ENCODE data around the gene EDIL3. TPM values are rescaled to one million over a fixed set of nuclear protein-coding genes. Genes with fewer than 3 reads are reported as not detected.

Gene EDIL3
- total and polyA plus RNA-seq, 9 of the 15 experiments (the other 6 are each of a cell fraction or from before 2014, with no cell fraction given), result 0.09 TPM; not detected in 8

DNA sequence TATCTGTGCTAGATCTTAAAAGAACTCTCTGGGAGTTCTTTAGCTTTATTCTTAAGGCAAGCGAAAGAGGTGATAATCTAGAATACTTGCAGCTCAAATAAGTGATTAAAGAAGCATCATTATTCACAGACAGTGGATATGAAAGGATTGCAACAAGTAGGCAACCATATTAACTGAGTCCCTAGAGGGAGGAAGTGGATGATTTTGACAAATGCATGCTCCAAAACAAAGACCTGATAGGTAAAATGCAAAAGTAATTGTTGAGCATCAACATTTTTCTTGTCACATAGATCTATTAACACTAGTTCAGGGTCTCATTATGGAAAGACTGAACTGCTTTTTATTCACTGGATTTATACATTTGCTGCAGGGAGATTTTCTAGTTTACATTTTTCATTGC is 109.1 kb downstream of the EDIL3 start:
- H3K9me3 ChIP-seq (replicated peaks; ENCODE audit: control insufficient read depth, insufficient read depth, low read depth, low read length), result no peaks in the 10 kb centered on the region
- in situ Hi-C loops (cut with MboI) (no loop called here), intact Hi-C loops (cut with micrococcal nuclease) (no loop called here)
- 0% methylated on average over 1 of the region's 1 CpG for WGBS (ENCODE audit: insufficient coverage, low coverage, missing lambda C conversion rate)
- no peak overlapping the region for H3K9ac ChIP-seq (ENCODE audit: insufficient read depth in 1 of 2, low read depth in 2 of 2, low read length in 2 of 2)
- no peaks in the 10 kb centered on the region for H3K4me1 ChIP-seq (replicated peaks in 1 of 2; ENCODE audit: control insufficient read depth in 2 of 2, insufficient read depth in 2 of 2, low read length in 2 of 2)
- FAIRE-seq (no peak), ATAC-seq (no peak), DNase-seq (ENCODE audit: extremely low read depth in 1 of 4, low spot score in 3 of 4) (no peak)
- no peak overlapping the region for H2AFZ ChIP-seq (ENCODE audit: low read depth, low read length)
- H3K79me2 ChIP-seq (ENCODE audit: control insufficient read depth, insufficient read depth, low read length), result no peaks in the 10 kb centered on the region
- no peaks in the 10 kb centered on the region for H3K36me3 ChIP-seq (ENCODE audit: control insufficient read depth, insufficient read depth, low read length)
- BruUV-seq (replicated peaks), result no TSS peak
- CTCF ChIA-PET (ENCODE audit: low intra/inter-chr PET ratio), result no interaction called here
- H3K27me3 ChIP-seq (ENCODE audit: control insufficient read depth in 2 of 2, insufficient read depth in 2 of 2, low read length in 2 of 2), result no peaks in the 10 kb centered on the region
- POLR2A ChIA-PET, result no interaction called here
- H3K4me2 ChIP-seq (ENCODE audit: insufficient read depth, low read length), result no peak overlapping the region
- H3K9me1 ChIP-seq (ENCODE audit: control insufficient read depth, insufficient read depth, low read length), result no peaks in the 10 kb centered on the region
- H3K27ac ChIP-seq (ENCODE audit: extremely low read depth, low read depth, low read length), result no peak overlapping the region
- TF ChIP-seq FUS (optimal IDR thresholded peaks at IDR 0.05; ENCODE audit: low read depth, low read length), result no peak
- no peak for TF ChIP-seq ZNF239 (CRISPR knock-in tag; IDR thresholded peaks at IDR 0.05)
- TF ChIP-seq LARP7 (IDR thresholded peaks at IDR 0.05), result no peak
- TF ChIP-seq, protein P1, sequence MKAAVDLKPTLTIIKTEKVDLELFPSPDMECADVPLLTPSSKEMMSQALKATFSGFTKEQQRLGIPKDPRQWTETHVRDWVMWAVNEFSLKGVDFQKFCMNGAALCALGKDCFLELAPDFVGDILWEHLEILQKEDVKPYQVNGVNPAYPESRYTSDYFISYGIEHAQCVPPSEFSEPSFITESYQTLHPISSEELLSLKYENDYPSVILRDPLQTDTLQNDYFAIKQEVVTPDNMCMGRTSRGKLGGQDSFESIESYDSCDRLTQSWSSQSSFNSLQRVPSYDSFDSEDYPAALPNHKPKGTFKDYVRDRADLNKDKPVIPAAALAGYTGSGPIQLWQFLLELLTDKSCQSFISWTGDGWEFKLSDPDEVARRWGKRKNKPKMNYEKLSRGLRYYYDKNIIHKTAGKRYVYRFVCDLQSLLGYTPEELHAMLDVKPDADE (conservative IDR thresholded peaks at IDR 0.05; ENCODE audit: control insufficient read depth, low read depth, low read length), result no peak
- TF ChIP-seq, protein P2, sequence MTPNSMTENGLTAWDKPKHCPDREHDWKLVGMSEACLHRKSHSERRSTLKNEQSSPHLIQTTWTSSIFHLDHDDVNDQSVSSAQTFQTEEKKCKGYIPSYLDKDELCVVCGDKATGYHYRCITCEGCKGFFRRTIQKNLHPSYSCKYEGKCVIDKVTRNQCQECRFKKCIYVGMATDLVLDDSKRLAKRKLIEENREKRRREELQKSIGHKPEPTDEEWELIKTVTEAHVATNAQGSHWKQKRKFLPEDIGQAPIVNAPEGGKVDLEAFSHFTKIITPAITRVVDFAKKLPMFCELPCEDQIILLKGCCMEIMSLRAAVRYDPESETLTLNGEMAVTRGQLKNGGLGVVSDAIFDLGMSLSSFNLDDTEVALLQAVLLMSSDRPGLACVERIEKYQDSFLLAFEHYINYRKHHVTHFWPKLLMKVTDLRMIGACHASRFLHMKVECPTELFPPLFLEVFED (CRISPR knock-in tag; conservative IDR thresholded peaks at IDR 0.05), result no peak
- no peak for TF ChIP-seq KHSRP (IDR thresholded peaks at IDR 0.05)
- no peak for TF ChIP-seq CREB1 (IDR thresholded peaks at IDR 0.05)
- no peak for TF ChIP-seq CREB1 (CRISPR knock-in tag; IDR thresholded peaks at IDR 0.05)
- TF ChIP-seq RBM17 (IDR thresholded peaks at IDR 0.05; ENCODE audit: borderline replicate concordance, low read depth, low read length), result no peak
- no peak for TF ChIP-seq KDM5B (IDR thresholded peaks at IDR 0.05; ENCODE audit: insufficient replicate concordance, low read depth, low read length)
- TF ChIP-seq ZNF232 (CRISPR knock-in tag; IDR thresholded peaks at IDR 0.05), result no peak
- TF ChIP-seq, protein P3, sequence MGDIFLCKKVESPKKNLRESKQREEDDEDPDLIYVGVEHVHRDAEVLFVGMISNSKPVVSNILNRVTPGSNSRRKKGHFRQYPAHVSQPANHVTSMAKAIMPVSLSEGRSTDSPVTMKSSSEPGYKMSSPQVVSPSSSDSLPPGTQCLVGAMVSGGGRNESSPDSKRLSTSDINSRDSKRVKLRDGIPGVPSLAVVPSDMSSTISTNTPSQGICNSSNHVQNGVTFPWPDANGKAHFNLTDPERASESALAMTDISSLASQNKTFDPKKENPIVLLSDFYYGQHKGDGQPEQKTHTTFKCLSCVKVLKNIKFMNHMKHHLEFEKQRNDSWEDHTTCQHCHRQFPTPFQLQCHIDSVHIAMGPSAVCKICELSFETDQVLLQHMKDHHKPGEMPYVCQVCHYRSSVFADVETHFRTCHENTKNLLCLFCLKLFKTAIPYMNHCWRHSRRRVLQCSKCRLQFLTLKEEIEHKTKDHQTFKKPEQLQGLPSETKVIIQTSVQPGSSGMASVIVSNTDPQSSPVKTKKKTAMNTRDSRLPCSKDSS (IDR thresholded peaks at IDR 0.05; ENCODE audit: low read depth, partially characterized antibody), result no peak
- no peak overlapping the region for H3K4me3 ChIP-seq
- no peaks in the 10 kb centered on the region for H4K20me1 ChIP-seq (replicated peaks; ENCODE audit: control insufficient read depth, insufficient read depth, low read length)

Data from K562 (cell line).